MCF 10A (cell line): ENCODE results near the gene LCN12. TPM values are rescaled to one million over a fixed set of nuclear protein-coding genes. Genes with fewer than 3 reads are reported as not detected.

ENCODE experiments used
- BruUV-seq: library from RNA; stranded (reverse); fragments of 400-500 nt; replicated peaks from 2 replicates; lab custom pipeline; 2021; lab: Mats Ljungman, UMichigan
- CTCF ChIA-PET: fragments of 300-600 bp; sonication (Branson Sonifier 250); formaldehyde crosslinking; extraction: SDS; loops from one replicate; lab custom pipeline; 2021; ENCODE audit warnings: antibody characterized with exemption, inconsistent platforms; lab: Yijun Ruan, JAX
- POLR2A ChIA-PET: fragments of 300-600, 350-650 bp; sonication (Branson Sonifier 250); formaldehyde crosslinking; extraction: SDS; loops from one replicate; lab custom pipeline; 2020; ENCODE audit warnings: antibody characterized with exemption, inconsistent platforms; lab: Yijun Ruan, JAX
- DNase-seq: peaks from one replicate; pipeline ENCODE4 v3.0.0-alpha.2; 2018; ENCODE audit not compliant: unreplicated experiment
- H3K27ac Mint-ChIP-seq: one replicate; pipeline ENCODE4 v1.8.0; 2022; ENCODE audit warnings: mild to moderate bottlenecking, low read depth, mixed read lengths; ENCODE audit not compliant: unreplicated experiment
- H3K27me3 Mint-ChIP-seq: one replicate; pipeline ENCODE4 v1.8.0; 2022; ENCODE audit warnings: mixed read lengths; ENCODE audit not compliant: insufficient read depth, unreplicated experiment
- H3K36me3 Mint-ChIP-seq: one replicate; pipeline ENCODE4 v1.8.0; 2022; ENCODE audit warnings: mild to moderate bottlenecking, moderate library complexity, mixed read lengths; ENCODE audit not compliant: insufficient read depth, unreplicated experiment
- H3K4me1 Mint-ChIP-seq: one replicate; pipeline ENCODE4 v1.8.0; 2022; ENCODE audit warnings: mixed read lengths; ENCODE audit not compliant: insufficient read depth, unreplicated experiment
- H3K4me3 Mint-ChIP-seq: one replicate; pipeline ENCODE4 v1.8.0; 2022; ENCODE audit warnings: mild to moderate bottlenecking, moderate library complexity, mixed read lengths; ENCODE audit not compliant: unreplicated experiment
- H3K9me3 Mint-ChIP-seq: one replicate; pipeline ENCODE4 v1.8.0; 2022; ENCODE audit warnings: mixed read lengths; ENCODE audit not compliant: unreplicated experiment
- CTCF ChIP-seq: fragments of 200-600 bp; IDR thresholded peaks from one replicate; pipeline ENCODE4 v1.8.0; 2022; ENCODE audit warnings: antibody characterized with exemption, mild to moderate bottlenecking; ENCODE audit not compliant: unreplicated experiment
- intact Hi-C: fragments of 100-400 bp; cut with micrococcal nuclease; formaldehyde crosslinking; loops from 2 replicates; pipeline ENCODE4 v1.14.1; 2022
- total RNA-seq: library from RNA; stranded (reverse); gene quantifications from 2 replicates; pipeline ENCODE4 v1.2.3, GENCODE V29; 2022

The LCN12 gene
- total RNA-seq, 1 experiment from 2014 or later = 0.86 TPM

GRCh38 chr9:136923881-136924280 lies 28.2 kb upstream of the LCN12 start:
- no TSS peak for BruUV-seq

GRCh38 chr9:136925414-136926153 lies 26.5 kb upstream of the LCN12 start:
- H3K4me3 Mint-ChIP-seq = no peak overlapping the region
- ChIA-PET POLR2A (interaction anchor here (1.0 kb wide), 1 partner anchor 12 kb away, joined by 4 read pairs; no protein-coding TSS in a partner anchor), CTCF (interaction anchor here (0.5 kb wide), 1 partner anchor 117 kb away, joined by 3 read pairs; no protein-coding TSS in a partner anchor)
- no peak for TF ChIP-seq CTCF
- H3K27me3 Mint-ChIP-seq = no peaks in the 10 kb centered on the region
- H3K36me3 Mint-ChIP-seq = peaks cover 40% of the 10 kb centered on the region
- intact Hi-C loops = no loop called here
- no peak for DNase-seq
- no peak overlapping the region for H3K27ac Mint-ChIP-seq
- H3K4me1 Mint-ChIP-seq = peaks cover 6% of the 10 kb centered on the region
- H3K9me3 Mint-ChIP-seq = no peaks in the 10 kb centered on the region
- no TSS peak for BruUV-seq

More at GRCh38 chr9:136923881-136924280, 28.2 kb upstream of the LCN12 start:
- CTCF ChIA-PET = no interaction called here
- intact Hi-C loops = no loop called here
- DNase-seq = no peak
- Mint-ChIP-seq H3K27me3 (no peaks in the 10 kb centered on the region), H3K4me3 (no peak overlapping the region), H3K9me3 (no peaks in the 10 kb centered on the region), H3K36me3 (peaks cover 52% of the 10 kb centered on the region), H3K4me1 (peaks cover 6% of the 10 kb centered on the region), H3K27ac (no peak overlapping the region)
- POLR2A ChIA-PET = no interaction called here
- no peak for TF ChIP-seq CTCF

DNA sequence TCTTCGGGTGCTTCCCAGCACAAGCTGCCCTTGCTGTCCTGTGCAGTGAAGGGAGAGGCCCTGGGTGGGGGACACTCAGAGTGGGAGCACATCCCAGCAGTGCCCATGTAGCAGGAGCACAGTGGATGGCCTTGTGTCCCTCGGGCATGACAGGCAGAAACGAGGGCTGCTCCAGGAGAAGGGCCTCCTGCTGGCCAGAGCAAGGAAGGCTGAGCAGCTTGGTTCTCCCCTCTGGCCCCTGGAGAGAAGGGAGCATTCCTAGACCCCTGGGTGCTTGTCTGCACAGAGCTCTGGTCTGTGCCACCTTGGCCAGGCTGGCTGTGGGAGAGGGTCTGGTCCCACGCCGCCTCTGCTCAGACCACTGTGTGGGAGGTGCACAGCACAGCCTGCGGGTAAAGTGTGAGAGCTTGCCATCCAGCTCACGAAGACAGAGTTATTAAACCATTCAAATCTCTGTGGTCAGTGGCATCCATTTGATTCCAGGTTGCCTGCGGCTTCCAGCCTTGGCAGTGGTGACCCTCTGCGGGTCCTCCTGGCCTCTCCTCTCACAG lies 25.8 kb upstream of the LCN12 start:
- Mint-ChIP-seq H3K36me3 (peaks cover 37% of the 10 kb centered on the region), H3K9me3 (no peaks in the 10 kb centered on the region), H3K27me3 (no peaks in the 10 kb centered on the region), H3K27ac (no peak overlapping the region), H3K4me1 (peaks cover 6% of the 10 kb centered on the region), H3K4me3 (no peak overlapping the region)
- CTCF ChIA-PET = interaction anchor here (0.5 to 0.8 kb wide), 2 partner anchors 103 to 116 kb away, joined by 3 to 4 read pairs; no protein-coding TSS in a partner anchor
- TF ChIP-seq CTCF = no peak
- DNase-seq = no peak
- intact Hi-C loops = no loop called here
- BruUV-seq = no TSS peak
- POLR2A ChIA-PET = interaction anchor here (1.0 kb wide), 1 partner anchor 11 kb away, joined by 4 read pairs; no protein-coding TSS in a partner anchor

GRCh38 chr9:136926749-136927148 lies 25.3 kb upstream of the LCN12 start:
- peaks cover 40% of the 10 kb centered on the region for H3K36me3 Mint-ChIP-seq
- POLR2A ChIA-PET = interaction anchor here (1.0 kb wide), 1 partner anchor 11 kb away, joined by 4 read pairs; no protein-coding TSS in a partner anchor
- H3K27me3 Mint-ChIP-seq = no peaks in the 10 kb centered on the region
- no peak for TF ChIP-seq CTCF
- no peaks in the 10 kb centered on the region for H3K9me3 Mint-ChIP-seq
- intact Hi-C loops = no loop called here
- no peak overlapping the region for H3K27ac Mint-ChIP-seq
- CTCF ChIA-PET = interaction anchor here (0.8 kb wide), 1 partner anchor 102 kb away, joined by 4 read pairs; no protein-coding TSS in a partner anchor
- BruUV-seq = no TSS peak
- no peak overlapping the region for H3K4me3 Mint-ChIP-seq
- peaks cover 8% of the 10 kb centered on the region for H3K4me1 Mint-ChIP-seq
- DNase-seq = no peak
